ENCODE results near the gene SLC16A10.
"Not testable (repeated sequence)": the region's sequence is repeated elsewhere in the genome, so short reads cannot be mapped to it uniquely, and the experiment has no call there.

Gene SLC16A10

GRCh38 chr6:111187874-111188273, 100.6 kb downstream of the SLC16A10 start:
- DNase-seq (ENCODE audit: low spot score): no peak

DNA sequence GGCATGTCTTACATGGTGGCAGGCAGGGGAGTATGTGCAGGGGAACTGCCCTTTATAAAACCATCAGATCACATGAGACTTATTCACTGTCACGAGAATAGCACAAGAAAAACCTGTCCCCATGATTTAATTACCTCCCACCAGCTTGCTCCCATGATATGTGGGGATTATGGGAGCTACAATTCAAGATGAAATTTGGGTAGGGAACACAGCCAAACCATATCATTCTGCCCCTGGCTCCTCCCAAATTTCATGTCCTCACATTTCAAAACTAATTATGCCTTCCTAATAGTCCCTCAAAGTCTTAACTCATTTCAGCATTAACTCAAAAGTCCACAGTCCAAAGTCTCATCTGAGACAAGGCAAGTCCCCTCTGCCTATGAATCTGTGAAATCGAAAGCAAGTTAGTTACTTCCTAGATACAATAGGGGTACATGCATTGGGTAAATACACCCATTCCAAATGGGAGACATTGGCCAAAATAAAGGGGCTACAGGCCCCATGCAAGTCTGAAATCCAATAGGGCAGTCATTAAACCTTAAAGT, 102.4 kb downstream of the SLC16A10 start:
- DNase-seq (ENCODE audit: low spot score): not testable (repeated sequence)

GRCh38 chr6:111190637-111191036, 103.3 kb downstream of the SLC16A10 start:
- no peak for DNase-seq (ENCODE audit: low spot score)

DNA sequence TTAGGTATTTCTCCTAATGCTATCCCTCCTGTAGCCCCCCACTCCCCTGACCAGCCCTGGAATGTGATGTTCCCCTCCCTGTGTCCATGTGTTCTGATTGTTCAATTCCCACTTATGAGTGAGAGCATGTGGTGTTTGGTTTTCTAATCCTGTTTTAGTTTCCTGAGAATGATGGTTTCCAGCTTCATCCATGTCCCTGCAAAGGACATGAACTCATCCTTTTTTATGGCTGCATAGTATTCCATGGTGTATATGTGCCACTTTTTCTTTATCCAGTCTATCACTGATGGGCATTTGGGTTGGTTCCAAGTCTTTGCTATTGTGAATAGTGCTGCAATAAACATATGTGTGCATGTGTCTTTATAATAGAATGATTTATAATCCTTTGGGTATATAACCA, 103.8 kb downstream of the SLC16A10 start:
- not testable (repeated sequence) for DNase-seq (ENCODE audit: low spot score)

DNA sequence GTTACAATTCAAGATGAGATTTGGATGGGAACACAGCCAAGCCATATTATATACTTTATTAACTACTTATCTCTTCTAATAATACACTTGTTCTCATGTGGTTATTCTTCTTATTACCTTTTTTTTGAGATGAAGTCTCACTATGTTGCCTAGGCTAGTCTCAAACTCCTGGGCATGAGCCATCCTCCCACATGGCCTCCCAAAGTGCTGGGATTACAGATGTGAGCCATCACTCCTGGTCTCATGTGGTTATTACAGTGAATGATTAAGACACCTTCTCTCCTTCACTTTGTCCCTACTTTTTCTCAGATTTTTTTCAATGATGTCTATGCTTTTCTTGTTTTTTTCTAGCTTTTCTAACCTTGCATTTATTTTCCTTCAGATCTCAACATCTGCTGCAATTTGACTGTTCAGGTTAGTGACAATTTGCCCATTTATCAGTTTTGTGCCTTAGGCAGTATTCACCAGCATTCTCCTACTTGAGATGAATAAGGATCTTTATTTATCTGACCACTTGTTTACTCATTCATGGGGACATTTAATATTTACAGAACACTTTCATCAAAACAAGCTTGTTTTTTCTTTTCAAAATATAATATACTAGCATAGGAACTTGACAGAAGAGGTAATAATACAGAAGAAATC, 105.7 kb downstream of the SLC16A10 start:
- no peak for DNase-seq (ENCODE audit: low spot score)

DNA sequence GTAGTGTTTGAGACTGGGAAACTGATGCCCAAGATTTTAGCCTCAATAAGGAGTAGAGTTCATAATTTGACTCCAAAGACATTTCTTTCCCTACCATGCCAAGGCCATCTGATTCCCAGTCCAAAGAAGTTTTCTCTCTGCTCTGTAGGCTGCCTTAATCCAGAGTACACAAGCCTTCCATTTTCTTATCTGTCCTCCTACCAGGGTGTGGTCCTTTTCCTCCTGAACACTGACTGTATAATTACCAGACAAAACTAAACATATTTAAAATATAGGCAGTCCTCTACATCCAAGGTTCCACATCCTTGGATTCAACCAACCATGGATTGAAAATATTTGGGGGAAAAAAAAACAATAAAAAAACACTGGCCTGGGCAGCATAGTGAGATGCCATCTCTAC, 108.4 kb downstream of the SLC16A10 start:
- DNase-seq (ENCODE audit: low spot score): no peak

DNA sequence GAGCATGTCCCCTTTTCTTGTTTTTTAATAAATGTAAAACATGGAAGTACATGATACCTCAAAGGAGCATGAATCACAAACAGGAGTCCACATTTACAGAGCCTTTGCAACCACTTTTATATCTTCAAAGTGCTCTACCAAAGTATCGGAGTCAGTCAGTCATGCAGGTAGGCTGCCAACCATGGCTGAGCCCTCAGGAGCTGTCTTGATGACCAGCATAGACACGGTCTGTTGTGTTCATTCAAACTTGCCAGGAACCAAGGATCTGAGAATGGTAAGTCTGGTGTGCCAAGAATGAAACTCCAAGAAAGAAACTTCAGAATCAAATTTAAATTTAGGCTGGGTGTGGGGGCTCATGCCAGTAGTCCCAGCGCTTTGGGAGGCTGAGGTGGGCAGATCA, 111.5 kb downstream of the SLC16A10 start:
- no peak for DNase-seq (ENCODE audit: low spot score)

GRCh38 chr6:111199935-111200334, 112.6 kb downstream of the SLC16A10 start:
- DNase-seq (ENCODE audit: low spot score): no peak

DNA sequence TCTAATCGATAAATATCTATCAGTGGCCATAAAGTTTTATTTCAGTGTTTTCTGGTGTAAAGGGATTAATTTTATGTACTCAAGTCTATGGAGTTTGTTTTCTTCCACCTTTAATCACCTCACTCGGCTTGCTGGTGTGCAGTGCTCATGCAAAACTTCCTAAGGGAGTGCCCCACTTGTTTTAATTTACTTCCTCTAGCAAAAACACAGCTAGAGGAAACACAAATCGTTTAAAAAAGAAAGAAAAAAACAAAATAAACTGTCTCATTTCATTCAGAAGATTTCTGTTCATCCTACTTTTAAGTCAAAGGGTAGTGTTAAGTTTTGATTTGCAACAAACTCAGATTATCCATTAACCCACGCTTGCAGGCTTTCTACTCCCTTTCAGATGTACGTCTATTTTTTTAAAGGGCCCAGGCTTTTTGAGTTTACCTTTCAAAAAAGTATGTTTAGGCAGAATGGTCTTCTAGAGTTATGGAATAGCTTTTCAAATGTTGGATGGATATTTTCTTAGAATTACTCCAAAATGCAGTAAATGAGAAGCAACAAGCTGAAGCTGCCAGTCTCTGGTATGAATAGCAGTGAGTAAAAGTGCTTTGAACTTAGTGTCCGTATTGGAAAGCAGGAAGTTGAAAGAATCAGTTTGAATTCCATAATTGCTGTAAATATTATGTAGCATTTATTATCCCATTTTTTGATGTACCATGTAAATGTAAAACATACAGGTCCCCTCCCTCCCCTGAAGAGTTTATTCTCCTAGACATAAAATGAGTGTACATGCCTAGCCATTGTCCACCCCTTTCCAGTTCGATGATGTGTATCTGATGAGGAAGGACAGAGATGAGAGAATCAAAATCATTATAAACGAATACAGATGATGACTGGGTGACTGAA, 113.3 kb downstream of the SLC16A10 start:
- no peak for DNase-seq (ENCODE audit: low spot score)

DNA sequence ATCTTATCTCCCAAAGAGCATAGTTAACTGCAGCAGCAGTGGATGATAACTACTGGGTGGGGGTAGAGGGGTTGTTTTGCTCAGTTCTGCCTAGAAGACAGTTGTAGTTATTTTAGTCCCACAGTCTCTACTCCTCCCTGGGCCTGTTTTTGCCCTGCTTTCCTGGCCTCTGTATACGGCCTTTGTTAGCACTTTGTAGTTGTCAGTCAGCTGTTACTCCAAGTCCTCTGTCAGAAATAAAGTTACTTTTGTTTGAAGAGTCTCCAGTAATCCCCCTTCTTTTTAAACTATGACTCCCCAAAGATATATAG, 113.9 kb downstream of the SLC16A10 start:
- no peak for DNase-seq (ENCODE audit: low spot score)

- DNase-seq (ENCODE audit: low spot score): no peak
Measured at GRCh38 chr6:111201764-111202163, 114.5 kb downstream of the SLC16A10 start.

GRCh38 chr6:111203539-111203938, 116.2 kb downstream of the SLC16A10 start:
- not testable (repeated sequence) for DNase-seq (ENCODE audit: low spot score)

DNA sequence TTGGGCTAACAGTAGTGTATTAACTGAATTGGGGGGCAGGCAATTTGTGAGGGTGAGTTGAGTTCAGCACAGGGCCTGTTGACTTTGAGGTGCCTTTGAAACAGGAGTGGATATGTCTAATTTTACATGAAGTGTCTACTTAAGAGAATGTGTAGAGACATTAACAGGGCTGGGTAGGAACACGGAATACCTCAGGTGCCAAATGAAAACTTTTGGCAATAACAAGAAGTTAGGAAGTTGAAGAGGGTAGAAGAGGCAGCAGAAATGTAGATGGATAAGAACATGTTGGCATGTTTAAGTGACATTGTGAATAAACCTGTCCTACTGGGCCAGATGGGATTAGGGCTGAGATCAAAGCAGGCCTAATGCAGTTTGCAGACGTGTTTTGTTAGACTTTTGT, 117.0 kb downstream of the SLC16A10 start:
- DNase-seq (ENCODE audit: low spot score): no peak

DNA sequence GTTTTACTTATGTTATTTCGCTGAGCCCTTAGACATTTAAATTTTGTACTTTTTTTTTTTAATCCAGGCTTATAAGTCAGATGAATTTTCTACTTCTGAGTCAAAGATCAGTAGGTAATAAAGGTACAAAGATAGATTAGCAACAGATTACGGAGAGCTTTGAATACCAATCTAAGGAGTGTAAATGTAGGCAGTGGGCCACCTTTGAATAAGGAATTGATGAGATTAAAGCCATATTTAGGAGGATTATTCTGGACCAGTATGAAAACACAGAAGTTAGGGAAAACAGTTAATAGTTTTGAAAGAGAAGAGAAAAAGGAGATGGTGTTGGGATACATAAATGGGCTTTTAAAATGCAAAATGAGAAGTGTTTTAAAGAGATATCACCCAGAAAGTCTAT, 117.6 kb downstream of the SLC16A10 start:
- DNase-seq (ENCODE audit: low spot score): no peak

GRCh38 chr6:111205502-111205901, 118.2 kb downstream of the SLC16A10 start:
- no peak for DNase-seq (ENCODE audit: low spot score)

GRCh38 chr6:111207141-111207858, 120.0 kb downstream of the SLC16A10 start:
- no peak for DNase-seq (ENCODE audit: low spot score)

- DNase-seq (ENCODE audit: low spot score): no peak
Measured at GRCh38 chr6:111208933-111209332, 121.6 kb downstream of the SLC16A10 start.

DNA sequence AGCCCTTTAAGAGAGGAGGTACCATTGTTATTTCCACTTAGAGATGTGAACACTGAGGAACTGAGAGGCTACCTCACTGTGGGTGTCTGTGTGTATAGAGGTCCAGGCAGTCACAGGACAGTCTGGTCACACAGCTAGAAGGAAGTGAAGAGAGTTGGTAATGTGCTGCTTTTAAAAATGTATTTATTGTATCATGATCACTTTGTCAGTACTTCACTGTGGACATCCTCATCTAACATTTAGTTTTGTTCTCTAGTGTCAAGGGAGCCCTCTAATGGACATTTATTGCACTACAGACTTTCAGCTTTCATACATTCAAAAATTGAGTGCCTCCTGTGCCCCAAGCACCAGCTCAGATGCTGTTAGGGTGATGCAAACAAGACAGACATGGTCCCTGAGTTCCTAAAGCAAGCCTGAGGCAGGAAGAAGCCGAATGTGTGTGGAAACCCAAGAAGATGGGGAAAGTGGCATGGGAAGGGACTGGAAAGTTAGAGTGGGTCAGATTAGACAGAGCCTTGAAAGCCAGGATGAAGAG, 123.0 kb downstream of the SLC16A10 start:
- DNase-seq (ENCODE audit: low spot score): peak; percentile 65

- DNase-seq (ENCODE audit: low spot score): no peak
Measured at GRCh38 chr6:111211411-111212030, 124.2 kb downstream of the SLC16A10 start.

- DNase-seq (ENCODE audit: low spot score): no peak
Measured at GRCh38 chr6:111212625-111213024, 125.3 kb downstream of the SLC16A10 start.

DNA sequence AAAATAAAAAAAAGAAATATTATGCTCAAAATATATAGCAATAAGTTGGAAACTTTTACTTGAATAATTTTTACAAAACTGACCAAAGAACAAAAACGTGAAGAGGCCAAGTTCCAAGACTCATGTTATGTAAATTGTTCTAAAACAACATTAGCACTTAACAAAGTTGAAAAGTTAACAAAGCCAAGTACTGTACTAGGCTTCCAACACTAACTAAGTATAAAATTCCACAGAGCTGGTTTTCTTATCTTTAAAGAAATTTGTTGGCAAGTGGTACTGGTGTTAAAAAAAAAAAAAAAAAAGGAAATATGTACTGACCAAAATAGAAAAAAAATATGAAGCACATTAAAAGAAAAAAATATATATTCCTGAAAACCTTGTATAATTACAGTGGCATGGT, 127.8 kb downstream of the SLC16A10 start:
- no peak for DNase-seq (ENCODE audit: low spot score)

GRCh38 chr6:111219785-111220184, 132.5 kb downstream of the SLC16A10 start:
- DNase-seq (ENCODE audit: low spot score): no peak

Measured in iPS-NIHi11 (cell line).